ENCODE results near the gene TCF19.

TCF19 gene

DNA sequence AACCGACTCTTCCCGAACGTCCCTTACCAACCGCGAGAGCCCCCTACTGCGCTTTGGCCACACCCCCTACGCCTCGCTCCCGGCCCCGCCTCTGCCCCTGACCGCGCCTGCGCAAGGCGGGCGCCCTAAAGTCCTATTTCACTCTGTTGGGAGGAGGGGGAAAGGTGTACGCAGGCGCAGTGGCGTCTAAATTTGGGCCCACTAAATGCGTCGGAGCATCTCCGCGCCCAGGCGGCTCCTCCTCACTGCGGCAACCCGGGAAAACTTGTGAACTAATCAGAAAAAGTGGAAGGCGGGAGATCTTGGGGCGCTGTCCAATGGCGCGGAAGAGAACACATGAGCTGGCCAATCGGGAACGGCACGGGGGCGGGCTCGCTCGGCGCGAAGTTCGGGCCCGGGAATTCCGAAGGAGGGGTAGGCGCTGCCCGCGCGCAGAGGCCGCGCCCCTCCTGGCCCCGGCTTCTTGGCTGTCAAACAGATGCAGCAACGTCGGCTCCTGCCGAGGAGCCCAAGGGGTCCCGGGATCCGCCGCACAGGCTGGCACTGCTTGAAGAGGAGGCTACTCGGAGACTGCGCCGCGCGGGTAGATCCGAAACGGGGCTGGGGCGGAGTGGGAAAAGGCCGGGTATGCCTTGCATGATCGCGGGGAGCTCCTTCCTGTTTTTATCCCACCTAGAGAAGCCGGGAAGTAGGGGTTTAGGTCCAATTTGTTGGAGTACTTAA is at the start of gene TCF19:
Gene TCF19 (plus strand): TSS at position 450 of the 723 bp plus-strand sequence. CDS start 881 bp downstream, outside the sequence.
- peak; percentile 100 for DNase-seq (ENCODE audit: low read depth, low spot score)

DNA sequence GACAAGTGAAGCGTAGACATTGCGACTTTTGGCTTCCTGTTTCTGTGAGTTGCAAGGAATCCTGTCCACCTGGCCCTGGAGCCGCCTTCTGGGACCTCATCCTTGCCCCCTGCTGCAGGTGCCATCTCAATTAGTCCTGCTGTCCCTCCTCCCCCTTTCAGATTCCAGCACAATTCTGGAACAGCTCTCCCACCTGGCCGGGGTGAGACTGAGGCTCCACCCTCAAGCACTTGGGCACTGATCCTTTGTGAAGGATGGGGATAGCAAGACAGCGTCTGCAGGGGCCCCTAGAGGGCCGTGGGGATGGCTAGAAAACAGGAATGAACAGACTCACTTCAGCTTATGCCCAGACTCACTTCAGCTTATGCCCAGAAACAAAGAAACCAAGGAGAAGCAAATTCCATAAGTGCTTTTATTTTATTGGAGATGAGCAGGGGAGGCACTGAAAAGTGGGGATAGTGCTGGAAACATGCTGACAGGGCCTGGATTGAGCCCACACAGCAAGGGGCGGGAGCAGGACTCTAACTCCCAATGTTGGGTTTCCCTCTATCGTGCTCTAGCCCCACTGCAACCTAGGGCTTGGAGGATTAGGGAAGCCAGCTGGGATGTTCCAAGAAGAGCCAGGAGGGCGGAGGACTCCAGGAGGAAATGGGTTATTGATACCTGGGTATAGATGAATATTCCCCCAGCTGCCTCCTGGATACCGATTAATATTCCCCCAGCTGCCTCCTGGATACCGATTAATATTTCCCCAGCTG is 47.4 kb upstream of the TCF19 start:
- no peak for DNase-seq (ENCODE audit: low read depth, low spot score)

DNA sequence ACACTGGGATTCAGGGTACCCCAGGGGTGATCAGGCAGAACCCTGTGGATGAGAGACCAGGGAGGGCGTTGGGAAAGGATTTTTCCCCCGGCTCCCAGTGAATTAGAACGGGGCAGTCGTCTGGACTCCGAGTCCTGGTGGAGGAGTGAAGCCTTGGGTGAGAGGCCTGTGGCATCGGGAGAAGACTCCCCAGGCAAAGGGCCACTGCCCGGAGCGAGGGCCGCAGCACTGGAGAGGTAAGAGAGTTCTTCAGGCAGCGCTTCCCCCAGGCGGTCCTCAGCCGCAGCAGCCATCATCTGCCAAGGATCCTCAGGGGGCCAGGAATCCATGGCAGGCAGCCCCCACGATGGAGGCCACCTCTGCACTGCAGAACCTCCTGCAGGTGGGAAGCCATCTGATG is 46.7 kb upstream of the TCF19 start:
- no peak for DNase-seq (ENCODE audit: low read depth, low spot score)

GRCh38 chr6:31112478-31112877 is 45.9 kb upstream of the TCF19 start, which contains the start of gene C6orf15:
Gene C6orf15, minus strand, starts transcription at chr6:31112575. Its CDS starts 20 bp downstream, at chr6:31112555.
- no peak for DNase-seq (ENCODE audit: low read depth, low spot score)

- DNase-seq (ENCODE audit: low read depth, low spot score), result peak; percentile 70
Measured at GRCh38 chr6:31113861-31114540, 44.4 kb upstream of the TCF19 start.

GRCh38 chr6:31114541-31114878 is 43.9 kb upstream of the TCF19 start, which contains the start of gene PSORS1C1:
Gene PSORS1C1, plus strand, starts transcription at chr6:31114800. Its CDS starts 14,833 bp downstream, at chr6:31129633.
- peak; percentile 86 for DNase-seq (ENCODE audit: low read depth, low spot score)

DNA sequence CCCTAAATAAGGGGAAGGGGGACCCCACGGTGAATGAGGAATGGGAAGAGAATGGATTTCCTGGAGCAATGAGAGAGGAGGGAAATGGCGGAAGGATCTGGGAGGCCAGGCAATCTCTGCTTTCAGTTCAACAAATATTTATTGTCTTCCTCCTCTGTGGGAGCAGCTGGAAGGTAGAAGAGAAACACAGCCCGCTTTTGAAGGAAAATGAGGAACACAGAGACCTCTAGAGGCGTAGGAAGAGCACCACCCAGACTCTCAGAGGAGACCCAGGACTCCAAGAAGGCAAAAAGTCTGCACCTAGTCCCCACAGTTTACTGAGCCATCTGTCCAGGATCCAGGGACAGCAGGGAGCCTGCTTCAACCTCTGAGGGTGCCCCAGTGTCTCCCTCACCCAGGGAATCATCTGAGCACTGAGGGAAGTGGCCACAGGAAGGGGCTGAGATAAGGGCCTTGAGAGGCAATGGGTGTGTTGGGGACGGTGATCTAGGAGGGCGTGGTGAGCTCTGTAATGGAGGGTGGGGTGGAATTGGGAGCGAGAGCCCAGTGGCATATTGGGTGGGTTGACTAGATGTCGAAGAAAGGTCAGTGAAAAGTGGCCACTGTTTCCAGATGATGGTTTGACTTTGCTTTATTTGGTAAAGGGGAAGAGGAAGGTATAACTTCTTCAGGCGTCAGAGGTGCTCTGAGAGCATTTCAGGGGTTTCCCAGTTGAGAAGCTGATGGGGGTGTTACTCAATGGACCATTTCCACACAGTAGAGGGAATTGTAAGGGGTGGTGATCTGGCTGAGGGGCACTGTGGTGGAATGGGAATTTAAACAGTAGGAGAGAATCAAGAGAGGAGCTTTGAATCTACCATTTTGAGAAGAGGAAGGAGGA is 43.2 kb upstream of the TCF19 start:
- peak; percentile 50 for DNase-seq (ENCODE audit: low read depth, low spot score)

DNA sequence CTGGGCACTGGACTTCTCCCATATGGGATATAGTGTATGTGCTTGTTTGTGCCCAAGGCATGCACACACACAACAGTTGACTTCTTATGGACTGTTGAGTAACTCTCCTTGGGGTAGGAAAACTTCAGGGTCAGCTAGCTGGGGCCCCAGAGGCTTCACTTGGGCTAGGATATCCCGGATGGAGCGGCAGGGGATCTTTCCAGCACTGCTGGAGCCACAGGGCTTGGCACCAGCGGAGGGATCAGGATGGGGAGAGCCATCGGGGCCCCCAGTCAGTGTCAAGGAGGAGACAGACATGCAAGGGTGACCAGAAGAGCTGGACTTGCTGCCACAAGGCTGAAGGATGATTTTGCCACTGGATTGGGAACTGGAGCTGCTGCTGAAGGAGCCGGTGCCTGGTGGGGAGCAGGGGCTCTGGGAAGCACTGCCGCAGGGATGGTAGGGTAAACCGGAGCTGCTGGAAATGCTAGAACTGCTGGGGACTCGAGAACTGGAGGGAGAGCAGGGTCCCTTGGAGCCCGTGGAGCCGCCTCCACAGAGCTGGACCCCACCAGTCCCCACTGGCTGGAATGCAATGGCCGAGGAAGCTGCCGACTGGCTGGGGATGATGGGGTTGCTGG is 42.3 kb upstream of the TCF19 start:
- no peak for DNase-seq (ENCODE audit: low read depth, low spot score)

- no peak for DNase-seq (ENCODE audit: low read depth, low spot score)
Measured at GRCh38 chr6:31116661-31117385, 41.6 kb upstream of the TCF19 start.

DNA sequence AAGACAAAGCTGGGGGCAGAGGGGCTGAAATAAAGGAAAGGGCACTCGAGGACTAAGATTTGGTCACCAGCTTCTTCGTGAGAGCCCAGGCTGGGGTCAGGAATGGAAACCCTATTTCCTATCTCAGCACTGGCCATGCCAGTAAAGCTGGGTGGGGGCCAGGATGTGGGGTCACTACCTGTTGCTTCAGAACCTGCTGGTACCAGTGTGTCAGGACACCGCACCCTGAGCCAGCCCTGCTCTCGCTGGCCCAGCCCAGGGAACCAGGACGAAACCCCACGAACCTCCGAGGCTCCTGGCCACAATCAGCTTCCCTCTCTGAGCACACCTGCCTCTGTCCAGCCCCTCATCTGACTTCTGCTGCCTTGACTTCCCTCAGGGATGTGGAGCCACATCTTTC is 40.2 kb upstream of the TCF19 start:
- no peak for DNase-seq (ENCODE audit: low read depth, low spot score)

DNA sequence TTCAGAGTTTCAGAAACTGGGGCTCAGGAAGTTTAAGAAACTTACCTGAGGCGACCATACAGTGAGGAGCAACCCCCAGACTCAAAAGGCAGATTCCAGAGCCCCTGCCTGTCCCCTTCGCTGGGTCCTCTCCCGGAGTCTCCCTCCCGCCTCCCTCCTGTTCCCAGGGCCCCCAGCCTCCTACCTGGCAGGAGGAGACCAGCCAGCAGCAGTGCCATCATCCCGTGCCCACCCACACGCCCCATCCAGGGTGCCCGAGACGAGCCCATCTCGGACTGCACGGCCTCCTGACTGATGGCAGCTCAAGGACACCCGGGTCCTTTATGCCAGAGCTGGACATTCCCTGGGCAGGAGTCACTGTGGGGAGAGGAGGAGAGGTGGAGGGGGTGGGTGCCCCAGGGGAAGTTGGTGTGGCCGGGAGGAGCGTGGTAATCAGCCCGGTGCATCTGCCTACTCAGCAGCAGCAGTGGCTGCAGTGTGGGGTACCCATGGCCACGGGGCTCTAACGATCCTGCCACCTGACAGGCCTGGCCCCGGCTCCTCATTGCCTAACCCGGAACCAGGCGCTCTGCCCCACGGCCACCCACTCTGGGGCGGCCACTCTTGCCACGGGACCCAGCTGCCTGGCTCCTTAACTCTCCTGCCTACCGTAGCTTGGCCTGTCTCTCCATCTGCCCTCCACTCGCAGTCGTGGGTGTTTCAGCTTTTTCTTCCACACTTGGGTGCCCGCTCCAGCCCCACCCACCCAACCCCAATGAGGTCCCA is 38.1 kb upstream of the TCF19 start, which contains the start of gene CDSN:
Gene CDSN (minus strand): TSS at position 296 of the 765 bp plus-strand sequence. CDS start 27 bp downstream, at position 269.
- no peak for DNase-seq (ENCODE audit: low read depth, low spot score)

- DNase-seq (ENCODE audit: low read depth, low spot score), result no peak
Measured at GRCh38 chr6:31121131-31121790, 37.1 kb upstream of the TCF19 start.

DNA sequence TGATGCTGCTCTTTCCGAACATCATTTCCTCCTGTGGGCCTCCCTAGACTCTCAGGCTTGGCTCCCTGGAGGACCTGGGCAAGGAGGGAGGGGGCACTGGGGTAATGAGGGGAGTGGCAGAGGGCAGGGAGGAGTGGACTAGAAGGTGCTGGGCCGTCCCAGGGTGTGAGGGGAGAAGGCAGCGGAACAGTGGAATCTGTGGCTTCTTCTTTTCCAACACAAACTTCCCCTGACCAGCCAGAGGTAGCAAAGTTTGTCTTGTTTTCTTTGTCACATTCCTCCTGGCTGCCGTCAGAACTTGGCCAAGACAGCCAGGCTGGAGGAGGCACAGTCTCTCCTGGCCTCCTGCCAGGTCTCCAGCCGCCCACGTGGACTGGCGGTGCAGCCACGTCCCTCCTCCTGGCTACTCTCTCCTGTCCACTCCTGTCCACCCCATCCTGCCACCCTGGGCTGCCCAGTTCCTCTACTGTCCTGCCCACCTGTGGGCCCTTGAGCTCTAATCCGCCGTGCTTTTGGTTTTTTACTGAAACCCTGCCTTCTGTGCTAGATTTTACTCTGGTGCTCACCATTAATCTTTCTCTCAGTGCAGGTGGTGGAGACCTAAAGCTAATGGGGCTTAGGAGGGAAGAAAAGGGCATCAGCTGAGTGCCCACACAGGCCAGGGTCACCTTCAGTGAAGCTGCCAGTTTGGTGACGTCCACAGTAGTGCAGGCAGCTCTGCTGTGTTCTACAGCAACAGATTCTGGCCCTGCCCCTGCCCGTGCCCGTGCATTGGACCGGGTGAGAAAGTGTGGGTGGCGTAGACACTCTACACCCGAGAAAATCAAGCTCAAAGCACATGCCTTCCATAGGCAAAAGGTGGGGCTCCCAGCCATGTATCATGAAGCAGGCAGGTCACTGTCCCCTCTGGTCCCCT is 35.3 kb upstream of the TCF19 start:
- DNase-seq (ENCODE audit: low read depth, low spot score), result no peak

GRCh38 chr6:31125162-31125561 is 33.2 kb upstream of the TCF19 start:
- DNase-seq (ENCODE audit: low read depth, low spot score), result no peak

- DNase-seq (ENCODE audit: low read depth, low spot score), result no peak
Measured at GRCh38 chr6:31125586-31126363, 32.6 kb upstream of the TCF19 start.

GRCh38 chr6:31126396-31127175 is 31.8 kb upstream of the TCF19 start:
- DNase-seq (ENCODE audit: low read depth, low spot score), result no peak
